Stomach (tissue), 9 donors: Measurements from ENCODE around the gene COX17. TPM values are rescaled to one million over a fixed set of nuclear protein-coding genes. Genes with fewer than 3 reads are reported as not detected.

ENCODE experiments used
- DNase-seq, 2 donors: peaks; one replicate each; pipeline versions ENCODE4 v3.0.0 to v3.0.0-alpha.2; 2013 to 2019
- H3K27ac ChIP-seq, 5 donors: fragments of 200-600 bp in 4 of 5; sonication (generic) in 4 of 5; one replicate each; pipeline ENCODE4 v1.5.1; 2013 to 2019; ENCODE audit warnings: mild to moderate bottlenecking in 1 of 5, moderate library complexity in 1 of 5
- H3K27me3 ChIP-seq, 3 donors: fragments of 200-600 bp; sonication (generic); one replicate each; pipeline ENCODE4 v1.5.1; 2017 to 2019; ENCODE audit warnings: mixed run types in 1 of 3
- H3K36me3 ChIP-seq, 4 donors: fragments of 200-600 bp; sonication (generic); 1 replicate in 3 of 4; 2 replicates in 1 of 4; pipeline ENCODE4 v1.5.1; 2016 to 2019
- H3K4me1 ChIP-seq, 4 donors: fragments of 200-600 bp; sonication (generic); one replicate each; pipeline ENCODE4 v1.5.1; 2016 to 2019
- H3K4me3 ChIP-seq, 4 donors: fragments of 200-600 bp; sonication (generic) in 3 of 4; one replicate each; pipeline ENCODE4 v1.5.1; 2016 to 2019; ENCODE audit warnings: mild to moderate bottlenecking in 1 of 4
- H3K9me3 ChIP-seq, 4 donors: fragments of 200-600 bp; sonication (generic); one replicate each; pipeline ENCODE4 v1.5.1; 2016 to 2019
- CTCF ChIP-seq, 7 experiments: fragments of 450-650 bp in 4 of 7; fragments of 200-600 bp in 3 of 7; sonication (generic) in 3 of 7; IDR thresholded peaks; one replicate each; pipeline ENCODE4 v1.5.1; 2016 to 2019; ENCODE audit warnings: antibody characterized with exemption in 7 of 7, control low read depth in 2 of 7, mild to moderate bottlenecking in 1 of 7
- EP300 ChIP-seq: sonication (generic); formaldehyde crosslinking; IDR thresholded peaks from one replicate; pipeline ENCODE4 v1.6.1; 2017; ENCODE audit warnings: antibody characterized with exemption
- POLR2A ChIP-seq, 4 donors: fragments of 450-650 bp; IDR thresholded peaks; one replicate each; pipeline ENCODE4 v1.6.1; 2016; ENCODE audit warnings: antibody characterized with exemption in 4 of 4, control low read depth in 2 of 4, mild to moderate bottlenecking in 1 of 4, moderate library complexity in 1 of 4
- POLR2AphosphoS5 ChIP-seq, 3 donors: sonication (generic); formaldehyde crosslinking; IDR thresholded peaks; one replicate each; pipeline ENCODE4 v1.6.1; 2016; ENCODE audit warnings: antibody characterized with exemption in 3 of 3
- WGBS, 5 donors: extraction: QIAGEN DNeasy Blood & Tissue Kit in 3 of 5; methylation state at CpG; one replicate each; pipeline versions ENCODE4 v1.1.5 to v1.1.7; 2013 to 2018; 5-methylcytosine and 5-hydroxymethylcytosine counted together
- intact Hi-C: fragments of 100-400 bp; cut with DNase I; formaldehyde crosslinking; loops from one replicate; pipeline ENCODE4 v1.15.1; 2023; ENCODE audit warnings: low total_unique reads
- polyA plus RNA-seq, 3 donors: library from polyadenylated mRNA; stranded (reverse); fragments of 200-250 nt; gene quantifications; one replicate each; pipeline ENCODE4 v1.2.3, GENCODE V29; 2013
- total RNA-seq, 5 donors: library from RNA; depleted of rRNA; stranded (reverse); fragments of >200 nt; gene quantifications; one replicate each; pipeline versions ENCODE4 v1.1.0 to v1.2.3, GENCODE V29; 2014 to 2016
- donor health status: healthy with polysubstance abuse.
- donor health status: Bipolar disorder and iron deficiency.
- donor health status: healthy.

The COX17 gene
- total and polyA plus RNA-seq, 8 donors, result 28.6 to 184 (median 57.5) TPM

- Histone ChIP-seq H3K27ac (no peak overlapping the region), H3K36me3 (peaks cover 0 to 16% (median 7%) of the 10 kb centered on the region in 4 donors)
- 37 to 42% (median 39%) methylated on average over 2 of the region's 2 CpGs for WGBS, 5 donors
Measured at GRCh38 chr3:119653876-119654275, 23.3 kb downstream of the COX17 start.

GRCh38 chr3:119652306-119653033 is 24.7 kb downstream of the COX17 start:
- 70 to 88% (median 83%) methylated on average over 7 of the region's 7 CpGs for WGBS, 5 donors
- no peak for TF ChIP-seq POLR2A (IDR thresholded peaks at IDR 0.05)
- TF ChIP-seq CTCF (IDR thresholded peaks at IDR 0.05), result no peak
- no peak for TF ChIP-seq POLR2AphosphoS5 (IDR thresholded peaks at IDR 0.05)
- no peak for TF ChIP-seq EP300
- Histone ChIP-seq H3K4me3 (no peak overlapping the region), H3K27me3 (no peaks in the 10 kb centered on the region), H3K9me3 (no peaks in the 10 kb centered on the region), H3K36me3 (peaks cover 0 to 16% (median 8%) of the 10 kb centered on the region in 4 donors), H3K27ac (peak overlapping the region in 4 of 5 donors; percentile 21 to 54 (median 24)), H3K4me1 (peaks cover 0 to 30% (median 15%) of the 10 kb centered on the region in 4 donors)
- intact Hi-C loops, result no loop called here
- DNase-seq, result no peak

More at GRCh38 chr3:119653876-119654275, 23.3 kb downstream of the COX17 start:
- TF ChIP-seq EP300, result no peak
- no peak for TF ChIP-seq POLR2AphosphoS5 (IDR thresholded peaks at IDR 0.05)
- no peak for TF ChIP-seq POLR2A (IDR thresholded peaks at IDR 0.05)
- no peak for TF ChIP-seq CTCF (IDR thresholded peaks at IDR 0.05)
- DNase-seq, result no peak
- intact Hi-C loops, result no loop called here
- Histone ChIP-seq H3K4me3 (no peak overlapping the region), H3K4me1 (peaks cover 0 to 17% (median 6%) of the 10 kb centered on the region in 4 donors), H3K27me3 (no peaks in the 10 kb centered on the region), H3K9me3 (no peaks in the 10 kb centered on the region)

GRCh38 chr3:119649761-119650160 is 27.4 kb downstream of the COX17 start:
- DNase-seq, result peak in 1 of 2 donors; percentile 60
- H3K4me3 ChIP-seq, result no peak overlapping the region
- H3K36me3 ChIP-seq, result peaks cover 0 to 25% (median 6%) of the 10 kb centered on the region in 4 donors
- WGBS, 5 donors, result 13 to 55% (median 19%) methylated on average over 3 of the region's 3 CpGs
- no peak for TF ChIP-seq POLR2AphosphoS5 (IDR thresholded peaks at IDR 0.05)
- no peak for TF ChIP-seq EP300
- no peak for TF ChIP-seq CTCF (IDR thresholded peaks at IDR 0.05)
- H3K27me3 ChIP-seq, result no peaks in the 10 kb centered on the region
- H3K27ac ChIP-seq, result peak overlapping the region in 2 of 5 donors; percentile 38 to 76
- no peaks in the 10 kb centered on the region for H3K9me3 ChIP-seq
- peaks cover 0 to 33% (median 19%) of the 10 kb centered on the region in 4 donors for H3K4me1 ChIP-seq
- intact Hi-C loops, result no loop called here

GRCh38 chr3:119647843-119648575 is 29.2 kb downstream of the COX17 start:
- H3K9me3 ChIP-seq, result no peaks in the 10 kb centered on the region
- H3K4me3 ChIP-seq, result no peak overlapping the region
- intact Hi-C loops, result no loop called here
- peaks cover 0 to 35% (median 20%) of the 10 kb centered on the region in 4 donors for H3K4me1 ChIP-seq
- H3K27me3 ChIP-seq, result no peaks in the 10 kb centered on the region
- DNase-seq, result no peak
- peak overlapping the region; percentile 14 to 76 (median 63) for H3K27ac ChIP-seq
- TF ChIP-seq POLR2AphosphoS5 (IDR thresholded peaks at IDR 0.05) (no peak), CTCF (IDR thresholded peaks at IDR 0.05) (no peak), POLR2A (IDR thresholded peaks at IDR 0.05) (no peak), EP300 (no peak)
- peaks cover 0 to 17% (median 2%) of the 10 kb centered on the region in 4 donors for H3K36me3 ChIP-seq
- 54 to 67% (median 56%) methylated on average over 12 of the region's 12 CpGs for WGBS, 5 donors
